ENCODE results near the gene PARD6A. TPM values are rescaled to one million over a fixed set of nuclear protein-coding genes. Genes with fewer than 3 reads are reported as not detected.
A peak's percentile ranks its signal among the peaks of the same experiment; 100 is the strongest.

Gene PARD6A
- total and polyA plus RNA-seq, 9 donors, result 0.53 to 12.9 (median 4.7) TPM

GRCh38 chr16:67667817-67668494 is 7.2 kb downstream of the PARD6A start:
- intact Hi-C loops (cut with DNase I), result loop anchor here in 3 of 4 donors (5.0 to 10.0 kb wide), 4 partner anchors 106 to 267 kb away; partner anchors contain the start of genes RIPOR1 (in 2 of the 3), CTCF (in 1 of the 3), CTRL (in 1 of the 3) and PSMB10 (in 1 of the 3)
- TF ChIP-seq EP300 (IDR thresholded peaks at IDR 0.05) (no peak), POLR2A (IDR thresholded peaks at IDR 0.05) (no peak), CTCF (IDR thresholded peaks at IDR 0.05) (peak; percentile 85 to 92 (median 89))
- H3K9me3 ChIP-seq, result no peaks in the 10 kb centered on the region
- peak overlapping the region; percentile 66 for H3K4me3 ChIP-seq
- DNase-seq, result peak; percentile 75 to 85 (median 81)
- WGBS, 3 donors, result 17 to 26% (median 19%) methylated on average over 15 to 18 of the region's 18 CpGs
- peaks cover 10% of the 10 kb centered on the region for H3K4me1 ChIP-seq (ENCODE audit: insufficient read depth)
- H3K27me3 ChIP-seq, result no peaks in the 10 kb centered on the region
- H3K27ac ChIP-seq, result peak overlapping the region in 1 of 2 donors; percentile 65
- H3K36me3 ChIP-seq, result no peaks in the 10 kb centered on the region

- no peak overlapping the region for H3K27ac ChIP-seq
- intact Hi-C loops (cut with DNase I), result loop anchor here in 3 of 4 donors (5.0 to 10.0 kb wide), 4 partner anchors 106 to 266 kb away; partner anchors contain the start of genes RIPOR1 (in 2 of the 3), CTCF (in 1 of the 3), CTRL (in 1 of the 3) and PSMB10 (in 1 of the 3)
- H3K4me1 ChIP-seq (ENCODE audit: insufficient read depth), result peaks cover 17% of the 10 kb centered on the region
- TF ChIP-seq EP300 (IDR thresholded peaks at IDR 0.05) (no peak), CTCF (IDR thresholded peaks at IDR 0.05) (no peak), POLR2A (IDR thresholded peaks at IDR 0.05) (no peak)
- WGBS, 3 donors, result 83 to 87% (median 87%) methylated on average over 6 of the region's 6 CpGs
- no peaks in the 10 kb centered on the region for H3K36me3 ChIP-seq
- no peaks in the 10 kb centered on the region for H3K27me3 ChIP-seq
- no peak overlapping the region for H3K4me3 ChIP-seq
- no peaks in the 10 kb centered on the region for H3K9me3 ChIP-seq
- DNase-seq, result no peak
These were observed 7.9 kb downstream of the PARD6A start for GRCh38 chr16:67668495-67669157.

- Histone ChIP-seq H3K27ac (no peak overlapping the region), H3K9me3 (no peaks in the 10 kb centered on the region), H3K4me1 (ENCODE audit: insufficient read depth) (peaks cover 20% of the 10 kb centered on the region), H3K27me3 (no peaks in the 10 kb centered on the region), H3K4me3 (no peak overlapping the region), H3K36me3 (no peaks in the 10 kb centered on the region)
- intact Hi-C loops (cut with DNase I), result loop anchor here (5.0 to 10.0 kb wide), 6 partner anchors 107 to 355 kb away; partner anchors contain the start of genes RIPOR1 (in 2 of the 4), CTCF (in 1 of the 4), CTRL (in 1 of the 4) and DDX28 (in 1 of the 4)
- 86 to 88% (median 87%) methylated on average over 10 of the region's 10 CpGs for WGBS, 3 donors
- peak in 2 of 5 donors; percentile 15 to 28 for DNase-seq
- no peak for TF ChIP-seq EP300 (IDR thresholded peaks at IDR 0.05)
These were observed 8.8 kb downstream of the PARD6A start for GRCh38 chr16:67669499-67670101.

GRCh38 chr16:67672306-67672705 is 11.5 kb downstream of the PARD6A start:
- H3K27ac ChIP-seq, result peak overlapping the region in 1 of 2 donors; percentile 72

More at GRCh38 chr16:67672306-67672705, 11.5 kb downstream of the PARD6A start:
- no peaks in the 10 kb centered on the region for H3K27me3 ChIP-seq
- H3K9me3 ChIP-seq, result no peaks in the 10 kb centered on the region
- TF ChIP-seq CTCF (IDR thresholded peaks at IDR 0.05) (no peak), POLR2A (IDR thresholded peaks at IDR 0.05) (no peak), EP300 (IDR thresholded peaks at IDR 0.05) (no peak)
- H3K36me3 ChIP-seq, result no peaks in the 10 kb centered on the region
- peaks cover 15% of the 10 kb centered on the region for H3K4me1 ChIP-seq (ENCODE audit: insufficient read depth)
- peak in 2 of 5 donors; percentile 30 to 38 for DNase-seq
- H3K4me3 ChIP-seq, result no peak overlapping the region
- 47 to 52% (median 48%) methylated on average over 4 of the region's 4 CpGs for WGBS, 3 donors
- intact Hi-C loops (cut with DNase I), result loop anchor here in 2 of 4 donors (10.0 kb wide), 2 partner anchors 132 to 352 kb away; partner anchors contain the start of genes DDX28 (in 1 of the 2), DUS2 (in 1 of the 2), RANBP10 (in 1 of the 2) and TSNAXIP1 (in 1 of the 2)

Measured in ovary (tissue), 9 donors.